Stimulated activated CD4-positive, alpha-beta T cell treated with anti-CD3 and anti-CD28 coated beads, Interleukin-1b, Interleukin-23, amount 100 ng/mL, for 1 hour (primary cell): ENCODE data around the gene SYNDIG1.

ENCODE experiments used
- DNase-seq, 2 donors: peaks; one replicate each; pipeline ENCODE4 v3.0.0-alpha.2; 2020; ENCODE audit warnings: low read depth in 2 of 2

Gene SYNDIG1

DNA sequence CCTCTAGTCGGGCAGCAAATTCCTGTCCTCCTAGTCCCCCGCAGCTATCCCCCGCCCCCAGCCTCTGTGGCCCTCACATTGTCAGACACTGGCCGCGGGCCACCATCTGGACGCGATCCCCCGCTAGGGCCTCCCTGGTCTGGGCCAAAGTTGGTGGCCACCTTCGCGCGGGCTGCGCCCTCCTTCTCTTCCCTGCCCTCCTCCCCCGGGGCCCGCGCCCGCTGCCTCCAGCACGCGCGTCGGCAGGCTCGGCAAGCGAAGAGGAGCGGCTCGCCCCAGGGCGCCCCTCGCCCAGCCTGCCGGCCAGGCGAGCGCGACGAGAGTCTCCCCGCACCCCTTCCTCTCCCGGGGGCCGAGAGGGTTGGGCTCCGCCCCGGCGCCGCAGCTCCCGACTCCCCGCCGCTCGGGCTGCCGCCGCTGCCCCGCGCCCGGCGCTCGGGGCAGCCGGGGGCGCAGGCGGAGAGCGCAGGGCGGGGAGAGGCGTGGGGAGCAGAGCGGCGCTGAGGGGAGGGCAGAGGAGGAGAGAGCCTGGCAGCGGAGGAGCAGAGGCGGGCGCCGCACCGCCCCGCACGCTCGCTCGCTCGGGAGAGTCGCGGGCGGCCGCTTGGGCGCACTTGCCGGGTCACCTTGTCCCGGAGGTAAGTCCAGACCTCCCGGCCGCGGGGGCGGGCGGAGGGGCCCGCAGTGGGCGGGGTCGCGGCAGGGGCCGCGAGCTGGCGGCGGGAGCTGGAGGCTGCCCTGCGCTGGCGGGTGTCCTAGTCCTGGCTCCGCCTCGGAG, at the start of gene SYNDIG1:
Gene SYNDIG1 (plus strand): TSS at position 514 of the 778 bp plus-strand sequence. CDS start 73,469 bp downstream, outside the sequence.
- DNase-seq, result no peak

DNA sequence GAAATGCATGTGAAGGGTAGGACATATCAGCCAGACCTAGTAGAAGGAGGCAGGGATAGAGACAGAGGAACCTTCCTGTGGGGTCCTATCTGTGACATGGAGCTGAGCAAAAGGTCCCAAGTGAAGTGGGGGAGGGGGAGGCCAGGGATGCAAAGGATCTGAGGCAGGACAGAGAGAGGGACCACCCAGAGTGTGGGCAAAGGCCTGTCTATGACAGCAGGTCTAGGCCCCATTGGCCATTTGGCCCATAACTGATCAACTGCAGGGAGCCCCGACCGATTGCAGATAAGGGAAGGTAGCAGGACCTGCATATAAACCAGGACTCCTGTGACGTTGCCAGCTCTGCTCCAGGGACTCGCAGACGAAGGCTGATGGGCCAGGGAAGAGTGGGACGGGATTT, 49.6 kb upstream of the SYNDIG1 start:
- DNase-seq, result no peak

DNA sequence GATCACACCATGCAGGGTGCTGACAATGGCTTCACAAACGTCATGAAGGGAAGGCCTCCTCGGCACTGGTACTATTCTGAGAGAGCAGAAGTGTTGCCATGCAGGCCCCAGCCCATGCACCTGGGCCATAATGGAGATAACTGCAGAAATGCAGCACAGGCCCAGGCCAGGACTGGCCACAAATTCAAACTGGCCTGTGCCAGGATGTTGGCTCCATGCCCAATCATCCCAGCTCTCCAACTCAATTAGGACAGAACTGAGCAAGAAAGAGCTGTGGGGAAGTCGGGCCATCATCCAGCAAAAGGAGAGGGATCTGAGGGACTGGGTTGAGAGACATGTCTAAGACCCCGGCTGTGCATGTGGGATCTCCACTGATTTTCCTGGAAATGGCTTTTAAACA, 48.9 kb upstream of the SYNDIG1 start:
- DNase-seq, result no peak

DNA sequence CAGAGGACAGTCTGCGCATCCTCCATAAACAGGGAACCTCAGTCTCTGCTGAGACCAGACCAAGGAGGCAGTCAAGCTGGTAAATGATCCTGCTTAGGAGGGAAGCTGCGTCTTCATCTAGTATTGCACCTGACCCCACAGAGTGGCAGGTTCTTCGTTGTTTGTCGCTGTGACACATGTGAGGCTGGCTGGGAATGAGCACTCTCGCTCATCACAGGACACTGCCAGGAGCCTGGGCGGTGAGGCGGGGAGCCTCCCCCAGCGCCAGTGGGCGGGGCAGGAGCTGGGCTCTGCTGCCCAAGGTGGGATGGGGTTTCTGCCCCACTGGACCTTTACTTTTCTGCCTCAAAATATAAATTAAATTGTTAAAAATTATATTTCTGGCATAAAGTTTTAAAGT, 48.4 kb upstream of the SYNDIG1 start:
- no peak for DNase-seq

DNA sequence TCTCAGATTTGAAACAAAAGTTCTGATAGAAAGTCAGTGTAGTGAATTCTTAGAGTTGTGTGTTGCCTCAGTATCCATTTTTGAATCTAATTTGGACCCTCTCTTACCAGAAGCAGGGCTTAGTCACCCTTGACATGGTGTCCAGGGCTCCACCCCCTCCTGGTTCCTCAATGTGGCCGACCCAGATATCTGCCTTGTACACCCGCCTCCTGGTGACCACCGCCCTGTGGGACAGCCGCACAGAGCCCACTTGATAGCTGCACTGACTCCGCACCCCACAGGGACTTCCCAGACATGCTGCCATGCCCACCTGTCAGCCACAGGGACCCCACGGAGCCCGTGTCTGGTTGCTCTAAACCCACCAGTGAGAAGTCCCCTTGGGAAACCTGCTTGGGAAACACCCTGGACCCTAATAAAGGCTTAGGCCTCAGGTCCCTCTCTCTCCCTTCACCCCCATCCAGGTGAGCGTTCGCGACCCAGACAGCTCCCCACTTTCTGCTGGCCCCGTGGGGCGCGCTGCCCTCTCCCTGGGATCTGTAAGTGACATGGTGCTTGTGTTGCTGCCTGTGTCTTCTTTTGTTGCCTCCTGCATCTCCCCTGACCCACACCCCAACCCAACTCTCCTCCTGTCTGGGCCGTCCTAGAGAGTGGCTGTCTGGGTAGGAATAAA, 47.2 kb upstream of the SYNDIG1 start:
- no peak for DNase-seq

DNA sequence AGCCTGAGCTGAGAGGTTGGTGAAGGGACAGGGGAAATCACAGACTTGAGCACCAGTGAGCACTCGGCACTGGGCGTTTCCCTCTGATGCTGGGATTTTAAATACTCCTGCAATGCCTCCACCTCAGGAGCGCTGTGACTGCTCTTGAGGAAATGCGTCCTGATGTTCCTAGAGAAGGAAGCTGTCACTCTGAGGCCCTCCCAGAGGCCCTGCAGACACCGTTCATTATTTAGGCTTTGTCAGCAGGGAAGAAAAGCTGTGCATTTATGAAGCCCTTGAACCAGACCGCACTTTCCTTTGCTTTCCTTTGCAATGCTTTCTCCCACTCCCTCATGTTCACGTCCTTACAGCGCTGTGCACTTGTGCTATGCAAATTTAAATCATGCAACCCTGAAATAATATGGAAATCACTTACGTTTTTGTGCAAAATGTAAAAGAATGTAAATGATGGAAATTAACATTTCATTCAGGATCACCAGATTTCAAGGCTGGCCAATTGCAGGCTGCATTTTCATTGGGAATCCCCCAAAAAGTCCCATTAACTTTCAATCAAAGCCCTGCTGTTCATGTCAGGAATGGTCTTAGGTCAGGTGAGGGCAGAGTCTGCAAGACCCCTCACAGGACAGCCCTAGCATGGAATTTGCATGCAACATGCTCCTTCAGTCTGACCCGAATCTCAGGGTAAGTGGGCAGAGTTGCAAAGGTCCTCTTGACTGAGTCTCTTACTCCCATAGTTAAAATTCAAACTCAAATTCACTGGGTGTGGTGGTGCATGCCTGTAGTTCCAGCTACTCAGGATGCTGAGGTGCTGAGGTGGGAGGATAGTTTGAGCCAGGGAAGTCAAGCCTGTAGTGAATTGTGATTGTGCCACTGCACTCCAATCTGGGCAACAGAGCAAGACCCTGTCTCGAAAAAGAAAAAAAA, 45.8 kb upstream of the SYNDIG1 start:
- no peak for DNase-seq

DNA sequence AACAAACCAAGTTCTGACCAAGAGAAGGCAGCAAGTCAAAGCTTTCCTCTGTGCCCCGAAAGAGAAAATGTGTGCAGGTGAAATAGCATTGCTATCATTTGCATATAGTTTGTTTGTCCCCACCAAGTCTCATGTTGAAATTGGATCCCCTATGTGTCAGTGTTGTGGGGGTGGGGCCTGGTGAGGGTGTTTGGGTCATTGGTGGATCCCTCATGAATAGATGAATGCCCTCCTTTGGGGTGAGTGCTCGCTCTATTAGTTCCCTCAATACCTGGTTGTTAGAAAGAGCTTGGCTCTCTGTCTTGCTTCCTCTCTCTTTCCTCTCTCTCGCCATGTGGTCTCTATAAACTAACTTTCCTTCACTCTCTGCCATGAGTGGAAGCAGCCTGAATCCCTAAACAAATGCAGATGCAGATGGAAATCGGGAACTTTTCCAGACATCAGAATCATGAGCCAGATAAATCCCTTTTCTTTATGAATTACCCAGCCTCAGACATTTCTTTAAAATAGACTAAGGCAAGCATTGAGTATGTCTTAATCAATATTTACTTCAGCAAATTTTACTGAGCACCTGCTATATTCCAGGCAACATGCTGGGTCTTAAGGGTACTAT, 43.8 kb upstream of the SYNDIG1 start:
- DNase-seq, result no peak

DNA sequence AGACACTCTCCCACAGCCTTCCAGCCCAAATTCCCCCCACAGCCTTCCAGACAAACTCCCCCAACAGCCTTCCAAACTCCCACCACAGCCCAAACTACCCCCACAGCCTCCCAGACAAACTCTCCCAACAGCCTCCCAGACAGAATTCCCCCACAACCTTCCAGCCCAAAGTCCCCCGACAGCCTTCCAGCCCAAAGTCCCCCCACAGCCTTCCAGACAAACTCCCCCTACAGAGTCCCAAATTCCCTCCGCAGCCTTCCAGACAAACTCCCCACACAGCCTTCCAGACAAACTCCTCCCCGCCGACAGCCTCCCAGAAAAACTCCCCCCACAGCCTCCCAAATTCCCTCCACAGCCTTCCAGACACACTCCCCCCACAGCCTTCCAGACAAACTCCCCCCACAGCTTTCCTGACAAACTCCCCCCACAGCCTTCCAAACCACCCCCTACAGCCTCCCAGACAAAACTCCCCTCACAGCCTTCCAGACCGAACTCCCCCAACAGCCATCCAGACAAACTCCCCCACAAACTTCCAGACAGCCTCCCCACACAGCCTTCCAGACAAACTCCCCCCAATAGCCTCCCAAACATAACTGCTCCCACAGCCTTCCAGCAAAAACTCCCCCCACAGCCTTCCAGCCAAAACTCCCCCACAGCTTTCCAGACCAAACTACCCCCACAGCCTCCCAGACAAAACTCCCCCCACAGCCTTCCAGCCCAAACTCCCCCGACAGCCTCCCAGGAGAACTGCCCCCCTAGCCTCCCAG, 38.0 kb upstream of the SYNDIG1 start:
- DNase-seq, result no peak

DNA sequence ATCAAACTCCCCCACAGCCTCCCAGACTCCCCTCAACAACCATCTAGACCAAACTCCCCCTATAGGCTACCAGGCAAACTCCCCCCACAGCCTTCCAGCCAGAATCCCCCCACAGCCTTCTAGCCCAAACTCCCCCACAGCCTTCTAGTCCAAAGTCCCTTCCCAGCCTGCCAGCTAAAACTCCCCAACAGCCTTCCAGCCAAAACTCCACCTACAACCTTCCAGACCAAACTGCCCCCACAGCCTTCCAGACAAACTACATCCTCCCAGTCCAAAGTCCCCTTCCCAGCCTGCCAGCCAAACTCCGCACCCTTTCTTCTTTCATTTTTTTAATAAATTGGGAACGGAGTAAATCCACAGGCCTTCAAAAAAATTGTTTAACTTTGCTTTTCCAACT, 37.4 kb upstream of the SYNDIG1 start:
- no peak for DNase-seq

DNA sequence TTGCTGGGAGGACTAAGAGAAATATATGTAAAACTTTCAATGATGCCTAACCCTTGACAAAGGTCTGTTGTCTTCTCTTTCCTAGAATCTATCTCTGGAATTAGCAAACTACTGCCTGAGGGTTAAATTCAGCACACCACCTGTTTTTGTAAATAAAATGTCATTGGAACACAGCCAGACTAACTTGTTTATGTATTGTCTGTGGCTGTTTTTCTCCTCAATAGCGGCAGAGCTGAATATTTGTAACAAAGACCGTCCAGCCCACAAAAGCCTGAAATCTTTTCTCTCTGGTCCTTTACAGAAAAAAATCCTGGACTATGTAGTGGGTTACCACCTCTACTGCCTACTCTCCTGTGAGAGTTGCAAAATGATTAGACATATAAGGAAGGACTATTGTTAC, 33.3 kb upstream of the SYNDIG1 start:
- DNase-seq, result no peak

DNA sequence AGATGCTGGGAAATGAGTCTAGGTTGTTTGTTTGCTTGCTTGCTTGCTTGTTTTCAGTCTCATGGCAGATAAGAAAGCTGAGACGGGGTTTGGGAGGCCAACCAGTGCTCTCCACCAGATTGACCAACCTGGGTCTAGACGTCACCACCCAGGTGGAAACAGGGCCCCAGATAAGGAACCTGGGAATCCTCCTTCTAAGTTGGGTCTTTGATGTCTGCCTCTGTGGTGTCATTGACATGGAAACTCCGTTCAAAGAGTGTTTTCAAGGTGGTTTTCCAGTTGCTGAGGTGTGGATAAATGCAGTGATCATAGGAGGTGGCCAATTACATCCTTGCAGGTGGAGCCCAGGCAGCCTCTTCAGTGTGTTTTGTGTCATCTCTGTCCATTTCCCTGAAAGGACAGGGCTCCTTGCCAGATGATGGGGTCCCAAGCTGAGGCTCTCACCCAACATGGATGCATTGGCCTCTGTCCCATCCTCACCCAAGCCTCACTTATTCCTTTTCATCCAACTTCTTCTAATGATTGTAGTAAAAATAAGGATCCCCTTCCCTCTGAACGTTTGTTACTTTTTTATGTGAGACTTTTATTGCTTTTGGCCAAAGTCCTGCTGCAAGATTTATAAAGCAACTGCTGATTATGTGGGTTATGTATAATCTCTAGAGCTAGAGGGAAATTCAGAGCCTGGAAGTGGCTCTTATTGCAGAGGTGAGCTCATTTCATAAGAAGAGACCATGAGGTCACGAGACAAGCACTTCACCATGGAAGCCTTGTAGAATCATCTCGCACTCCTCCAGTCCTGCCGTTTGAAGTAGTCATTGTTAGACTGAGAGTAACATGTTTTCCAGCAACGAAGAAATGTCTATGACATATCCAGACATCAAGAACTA, 32.0 kb upstream of the SYNDIG1 start:
- no peak for DNase-seq

DNA sequence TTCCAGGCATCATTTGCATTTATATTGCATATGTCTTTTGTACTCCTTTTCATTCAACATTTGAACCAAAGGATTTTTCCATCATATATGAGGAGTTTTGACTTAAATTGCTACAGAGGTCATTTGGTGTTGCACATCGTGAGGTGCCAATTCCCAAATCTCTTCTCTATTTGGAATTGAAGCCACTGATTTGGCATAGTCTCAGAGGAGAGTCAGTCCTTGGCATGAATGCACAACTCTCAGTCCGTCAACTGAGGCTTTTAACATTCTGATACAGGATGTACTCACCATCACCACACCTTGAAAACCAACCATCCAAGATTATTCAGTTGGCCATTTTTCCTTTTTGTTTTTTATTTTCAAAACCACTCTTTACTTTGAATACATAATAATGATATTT, 31.1 kb upstream of the SYNDIG1 start:
- DNase-seq, result no peak

DNA sequence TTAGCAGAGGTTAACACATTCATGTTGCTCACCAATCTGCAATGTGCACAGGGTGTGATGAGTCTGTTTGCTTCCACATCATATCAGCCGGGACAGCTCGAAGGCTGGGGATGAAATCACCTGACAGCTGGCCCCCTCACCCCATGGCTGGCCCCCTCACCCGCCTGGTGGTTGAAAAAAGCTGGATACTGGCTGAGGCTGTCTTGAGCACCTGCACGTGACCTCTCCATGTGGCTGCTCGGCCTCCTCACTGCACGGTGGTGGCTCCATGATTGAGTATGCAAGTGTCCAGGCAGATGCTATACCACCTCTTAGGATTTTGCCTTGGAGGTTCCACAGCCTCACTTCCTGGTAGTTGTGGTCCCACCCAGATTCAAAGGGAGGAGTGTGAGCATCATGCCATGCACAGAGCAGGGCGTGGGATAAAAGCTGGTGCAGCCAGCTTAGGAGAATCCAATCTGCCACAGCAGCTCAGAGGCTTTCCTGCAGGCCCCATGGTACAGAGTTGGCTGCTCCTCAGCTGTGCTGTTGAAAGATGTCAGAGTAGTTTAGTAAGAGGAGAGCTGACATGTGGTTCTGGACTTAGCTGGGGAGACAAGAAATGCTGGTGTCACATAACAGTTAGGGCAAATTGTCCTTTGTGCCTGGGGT, 29.6 kb upstream of the SYNDIG1 start:
- DNase-seq, result no peak

DNA sequence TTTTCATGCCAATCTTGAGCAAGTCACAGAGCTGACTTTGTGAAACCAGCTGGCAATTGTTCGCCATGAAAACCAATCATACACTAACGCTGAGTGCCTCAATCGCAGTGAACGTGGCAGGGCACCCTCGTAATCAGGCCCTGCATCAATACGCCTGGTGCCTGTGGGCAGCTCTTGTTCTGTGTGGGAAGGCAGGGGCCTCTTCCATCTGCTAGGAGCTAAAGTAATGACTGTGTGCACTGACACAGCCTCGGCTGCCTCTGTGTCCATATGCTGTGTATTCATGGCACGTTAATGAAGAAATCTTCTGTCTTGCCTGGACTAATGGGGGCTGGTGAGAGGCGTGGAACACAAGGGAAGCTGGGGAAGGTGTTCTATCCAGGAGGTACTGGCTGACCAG, 27.8 kb upstream of the SYNDIG1 start:
- no peak for DNase-seq

DNA sequence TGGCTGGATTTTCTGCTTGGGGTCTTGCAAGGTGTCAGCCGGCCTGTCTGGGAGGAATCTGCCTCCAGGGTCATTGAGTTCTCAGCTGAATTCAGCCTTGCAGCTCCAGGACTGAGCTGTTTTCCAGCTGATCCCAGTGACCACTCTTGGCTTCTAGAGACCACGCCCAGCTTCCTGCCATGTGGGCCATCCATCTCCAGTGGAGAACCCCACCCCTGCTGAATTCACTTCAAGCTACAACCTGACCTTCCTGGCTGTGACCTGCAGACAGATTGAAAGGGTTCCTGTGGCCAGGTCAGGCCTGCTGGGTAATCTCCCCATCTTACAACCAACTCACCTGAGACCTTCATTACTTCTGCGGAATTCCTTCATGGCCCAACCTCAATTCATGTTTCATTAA, 26.5 kb upstream of the SYNDIG1 start:
- no peak for DNase-seq

DNA sequence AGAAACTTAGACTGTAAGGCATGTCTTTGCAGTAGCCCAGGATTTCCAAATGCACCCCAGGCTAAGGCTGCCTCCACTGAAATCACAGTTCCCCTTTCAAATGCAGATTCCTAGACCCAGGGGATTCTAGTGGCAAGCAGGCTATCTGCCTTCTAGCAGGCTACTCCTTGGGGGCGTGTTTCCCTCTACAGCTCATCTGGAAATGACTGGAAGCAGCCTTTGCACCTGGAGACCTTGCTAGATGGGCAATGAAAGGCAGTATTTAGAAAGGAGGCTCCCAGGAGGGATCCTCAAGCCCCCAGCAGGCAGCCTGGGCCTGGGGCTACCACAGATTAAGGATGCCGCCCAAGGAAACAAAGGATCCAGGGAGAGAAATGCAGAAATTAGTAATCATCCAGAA, 26.0 kb upstream of the SYNDIG1 start:
- no peak for DNase-seq

DNA sequence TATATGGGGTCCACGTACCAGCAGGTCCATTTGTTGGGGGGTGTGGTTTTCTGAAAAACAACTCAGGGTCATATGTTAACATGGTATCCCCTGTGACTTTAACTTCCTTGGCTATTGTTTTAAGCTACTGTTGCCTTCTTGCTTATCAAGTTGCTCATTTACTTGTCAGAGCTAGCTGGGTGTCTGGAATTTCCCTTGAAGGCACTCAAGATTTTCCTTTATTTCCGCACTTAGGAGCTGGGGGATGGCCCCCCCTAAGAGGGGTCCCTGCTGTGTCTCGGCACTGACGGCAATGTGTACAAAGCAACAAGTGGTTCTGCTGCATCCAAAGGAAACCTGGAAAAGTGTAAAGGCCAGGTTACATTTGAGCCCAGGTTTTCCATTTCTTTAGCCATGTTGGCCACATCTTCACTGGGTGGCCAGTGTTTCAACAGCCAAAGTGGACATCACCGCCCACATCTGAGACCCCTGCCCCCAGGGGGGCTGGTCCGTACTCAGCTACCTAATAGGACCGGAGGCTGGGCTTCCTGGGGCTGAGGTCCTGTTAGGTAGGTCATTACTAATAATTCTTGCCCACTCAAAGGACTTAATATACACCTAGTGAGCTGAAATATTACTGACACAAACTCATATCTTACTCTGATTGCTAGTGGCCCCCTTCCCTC, 24.8 kb upstream of the SYNDIG1 start:
- no peak for DNase-seq

DNA sequence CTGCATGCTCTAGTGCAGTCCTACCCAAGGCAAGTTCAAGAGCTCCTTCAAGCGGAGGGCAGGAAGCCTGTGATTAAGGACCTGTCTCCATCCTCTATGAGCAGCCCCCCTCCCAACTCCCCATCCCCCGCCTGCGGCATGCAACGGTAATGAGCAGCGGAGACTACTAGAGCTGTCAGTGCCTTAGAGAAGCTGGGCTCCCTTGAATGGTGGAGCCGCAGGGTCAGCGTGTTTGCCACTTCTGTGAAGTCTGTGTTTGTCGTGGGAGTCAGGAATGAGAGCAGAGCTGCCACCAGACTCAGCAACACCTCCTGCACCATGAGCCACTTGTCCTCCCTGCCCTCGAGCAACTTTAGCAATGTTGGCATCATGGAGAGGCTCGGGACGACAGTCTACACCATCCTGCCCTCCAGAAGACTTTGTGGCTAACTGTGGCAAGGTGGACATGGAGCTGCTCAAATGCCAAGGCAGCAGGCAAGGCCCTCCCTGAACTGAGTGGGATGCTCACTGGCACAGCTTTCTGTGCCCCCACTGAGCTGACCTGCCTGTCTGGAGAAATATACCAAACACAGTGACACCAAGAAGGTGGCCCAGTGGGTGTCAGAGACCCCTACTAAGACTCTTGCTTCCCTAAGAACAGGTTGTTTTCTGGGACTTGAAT, 23.8 kb upstream of the SYNDIG1 start:
- DNase-seq, result no peak

DNA sequence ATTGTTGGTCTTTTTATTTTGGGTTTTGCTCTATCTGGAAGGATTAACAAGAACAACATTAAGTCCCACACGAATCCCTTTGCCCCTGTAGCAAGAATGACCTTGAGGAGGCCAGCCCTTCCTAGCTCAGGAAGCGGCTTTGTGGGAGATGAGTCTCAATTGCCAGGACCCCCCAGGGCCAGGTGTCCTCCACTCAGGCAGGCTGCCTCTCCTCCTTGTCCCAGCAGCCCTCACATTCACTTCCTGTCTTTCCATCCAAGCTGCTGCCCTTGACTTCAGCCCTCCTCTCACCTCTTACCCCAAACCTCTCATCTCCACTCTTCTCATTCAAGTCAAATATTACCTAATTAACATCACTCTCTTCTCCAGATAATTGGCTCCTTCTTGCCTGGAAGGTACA, 22.6 kb upstream of the SYNDIG1 start:
- no peak for DNase-seq
